ENCODE results near the gene SIPA1L3.

The SIPA1L3 gene

DNA sequence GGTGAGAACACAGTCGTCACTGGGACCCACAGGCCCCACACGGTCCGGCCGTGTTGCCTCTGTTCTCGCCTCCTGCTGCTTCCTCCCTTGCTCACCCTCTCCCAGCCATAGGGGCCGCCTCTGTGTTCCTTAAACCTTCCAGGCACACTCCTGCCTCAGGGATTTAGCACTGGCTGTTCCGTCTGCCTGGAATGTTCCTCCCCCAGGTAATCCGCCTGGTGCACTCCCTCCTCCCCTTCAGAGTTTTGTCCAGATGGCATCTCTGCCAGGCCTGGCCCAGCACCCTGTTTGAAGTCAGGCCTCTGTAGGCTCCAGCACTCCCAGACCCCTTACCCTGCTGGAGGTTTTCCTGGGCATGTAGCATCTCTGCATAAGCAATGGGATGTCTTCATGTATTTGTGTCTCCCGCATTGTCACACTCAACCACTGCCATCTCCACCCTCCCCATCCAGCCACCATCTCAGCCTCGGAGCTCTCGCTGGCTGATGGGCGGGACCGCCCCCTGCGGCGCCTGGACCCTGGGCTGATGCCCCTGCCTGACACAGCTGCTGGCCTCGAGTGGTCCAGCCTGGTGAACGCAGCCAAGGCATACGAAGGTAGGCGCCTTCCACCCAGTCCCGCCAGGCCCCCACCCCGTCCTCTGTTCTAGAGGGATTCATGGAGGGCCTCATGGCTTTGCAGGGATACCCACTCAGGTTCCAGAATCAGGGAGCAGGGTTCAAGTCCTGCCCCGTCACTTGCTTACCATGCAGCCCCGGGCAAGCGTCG, 291.1 kb downstream of the SIPA1L3 start:
- no peak for DNase-seq

DNA sequence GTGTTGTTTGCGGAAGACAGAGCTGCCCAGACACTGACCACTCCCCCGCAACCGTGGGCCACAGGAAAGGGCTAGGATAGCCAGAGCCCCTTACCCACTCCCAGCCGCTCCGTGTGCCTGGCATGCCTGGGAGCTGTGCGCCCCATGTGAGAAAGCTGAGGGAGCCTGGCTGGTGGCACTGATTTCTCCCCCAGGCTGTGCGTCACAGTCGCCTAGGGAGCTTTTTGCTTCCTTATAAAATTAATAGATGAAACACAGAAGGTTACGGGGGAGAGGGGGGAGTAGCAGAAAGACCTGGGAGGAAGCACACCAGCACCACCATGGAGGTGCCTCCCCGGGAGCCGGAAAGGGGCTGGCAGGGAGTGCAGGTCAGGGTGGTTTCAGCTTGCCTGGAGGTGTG, 292.3 kb downstream of the SIPA1L3 start:
- DNase-seq = no peak

DNA sequence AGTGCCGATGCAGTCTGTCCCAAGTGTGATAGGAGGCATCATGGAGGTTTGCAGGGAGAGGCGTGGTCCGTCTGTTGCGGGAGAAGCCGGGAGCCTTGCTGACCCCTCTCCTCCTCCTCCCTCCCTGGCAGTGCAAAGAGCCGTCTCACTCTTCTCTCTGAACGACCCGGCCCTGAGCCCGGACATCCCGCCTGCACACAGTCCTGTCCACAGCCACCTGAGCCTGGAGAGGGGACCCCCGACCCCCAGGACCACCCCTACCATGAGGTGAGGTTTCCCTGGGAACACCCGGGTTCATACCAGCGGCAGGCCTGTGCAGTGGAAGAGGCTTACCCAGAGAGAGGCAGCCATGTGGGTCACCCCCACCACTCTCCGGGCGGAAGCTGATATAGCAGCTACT, 294.7 kb downstream of the SIPA1L3 start:
- no peak for DNase-seq

GRCh38 chr19:38202504-38202903, 295.5 kb downstream of the SIPA1L3 start:
- DNase-seq = no peak

DNA sequence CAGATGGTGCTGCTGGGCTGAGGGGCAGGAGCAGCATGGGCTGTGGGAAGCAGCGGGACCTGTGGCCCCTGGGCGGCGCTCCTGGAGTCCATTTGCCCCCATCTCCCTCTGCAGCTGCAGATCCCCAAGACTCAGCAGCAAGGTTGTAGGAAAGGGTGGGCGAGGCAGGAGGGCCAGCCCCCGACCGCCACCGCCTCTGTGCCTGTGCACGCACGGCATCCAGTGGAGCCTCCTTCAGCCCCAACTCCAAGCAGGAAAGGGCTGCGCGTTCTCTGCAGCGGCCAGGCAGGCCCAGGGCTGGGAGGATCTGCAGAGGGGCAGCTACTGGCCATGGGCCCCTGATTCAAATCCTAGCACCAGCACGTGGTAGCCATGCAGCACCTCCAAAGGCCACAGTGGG, 296.2 kb downstream of the SIPA1L3 start:
- DNase-seq = no peak

GRCh38 chr19:38204096-38204495, 297.1 kb downstream of the SIPA1L3 start:
- no peak for DNase-seq

DNA sequence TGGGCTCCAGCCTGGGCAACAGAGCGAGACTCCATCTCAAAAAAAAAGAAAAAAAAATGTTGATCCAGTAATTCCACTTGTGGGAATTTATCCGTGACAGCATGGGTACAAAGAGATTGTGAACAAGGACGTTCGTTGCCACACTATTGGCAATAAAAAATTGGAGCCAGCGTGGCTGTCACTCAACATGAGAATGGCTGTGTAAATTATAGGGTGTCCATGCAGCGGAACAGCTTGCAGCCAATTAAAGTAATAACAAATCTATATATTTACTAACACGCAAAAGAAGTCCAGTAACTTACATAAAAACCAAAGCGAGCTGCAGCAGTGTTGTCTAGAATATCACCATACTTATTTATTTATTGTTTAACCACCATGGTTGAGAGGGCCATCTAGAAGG, 297.7 kb downstream of the SIPA1L3 start:
- no peak for DNase-seq

DNA sequence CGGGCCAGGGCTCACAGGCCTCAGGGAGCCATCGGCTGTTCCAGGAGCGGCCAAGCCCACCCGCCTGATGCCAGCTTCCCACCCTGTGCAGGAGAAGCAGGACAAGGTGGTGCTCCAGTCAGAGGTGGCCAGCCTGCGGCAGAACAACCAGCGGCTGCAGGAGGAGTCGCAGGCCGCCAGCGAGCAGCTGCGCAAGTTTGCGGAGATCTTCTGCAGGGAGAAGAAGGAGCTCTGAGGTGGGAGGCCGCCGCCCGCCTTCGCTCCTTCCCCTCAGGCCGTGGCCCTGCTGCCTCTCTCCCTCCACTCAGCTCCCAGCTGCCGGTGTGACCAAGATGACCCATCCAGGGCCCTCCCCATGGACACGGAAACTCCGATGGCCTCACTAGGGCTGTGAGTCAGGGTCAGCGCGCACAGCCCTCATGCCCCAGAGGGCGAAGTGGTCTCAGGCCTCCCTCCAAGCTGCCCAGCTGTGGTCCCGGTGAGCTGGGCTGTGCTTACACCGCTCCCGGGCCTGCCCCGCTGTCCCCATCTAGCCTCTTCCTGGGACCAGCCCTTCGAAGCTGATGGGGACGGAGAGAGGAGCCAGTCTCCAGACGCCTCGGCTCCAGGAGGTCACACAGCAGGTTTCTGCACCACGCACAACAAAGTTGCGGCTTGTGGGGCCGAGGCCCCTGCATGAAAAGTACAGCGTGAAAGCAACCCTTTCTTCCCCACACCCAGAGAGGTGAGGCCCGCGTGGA, 299.2 kb downstream of the SIPA1L3 start:
- DNase-seq = no peak

DNA sequence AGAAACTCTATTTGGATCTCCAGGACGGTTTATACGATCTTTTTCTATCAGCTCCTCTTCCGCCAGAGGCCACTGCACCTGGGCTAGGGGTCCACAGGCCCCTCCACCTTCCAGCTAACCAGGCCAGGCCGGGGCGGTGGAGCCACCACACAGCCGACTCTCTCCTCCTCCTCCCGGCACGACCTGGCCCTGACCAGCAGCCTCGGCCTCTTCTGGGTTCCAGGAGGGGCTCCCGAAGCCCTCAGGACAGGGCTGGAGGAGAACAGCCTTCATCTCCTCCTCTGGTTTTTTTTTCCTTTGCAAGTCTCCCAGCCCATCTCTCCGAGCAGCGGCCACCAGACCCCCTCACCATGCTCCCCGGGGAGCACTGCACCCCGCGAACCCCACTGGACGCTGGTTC, 299.9 kb downstream of the SIPA1L3 start:
- no peak for DNase-seq

DNA sequence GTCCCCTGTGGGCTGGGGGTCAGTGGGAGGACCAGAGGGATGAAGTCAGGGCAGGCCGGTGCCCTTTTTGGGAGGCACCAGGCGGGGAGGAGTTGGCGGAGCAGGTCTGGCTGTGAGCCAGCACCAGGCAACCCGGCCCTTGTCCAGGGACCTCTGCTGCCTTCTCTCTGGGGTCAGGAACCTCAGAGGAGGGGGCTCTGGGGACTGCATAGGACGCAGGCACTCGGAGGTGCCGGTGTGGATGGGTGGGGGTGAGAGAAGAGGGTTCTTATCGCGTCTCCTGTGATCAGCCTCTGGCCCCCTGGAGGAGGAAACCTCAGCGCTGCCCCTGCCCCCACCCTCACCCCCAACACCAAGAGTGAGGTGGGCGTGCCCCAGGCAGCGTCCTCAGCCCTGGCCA, 300.5 kb downstream of the SIPA1L3 start:
- DNase-seq = no peak

DNA sequence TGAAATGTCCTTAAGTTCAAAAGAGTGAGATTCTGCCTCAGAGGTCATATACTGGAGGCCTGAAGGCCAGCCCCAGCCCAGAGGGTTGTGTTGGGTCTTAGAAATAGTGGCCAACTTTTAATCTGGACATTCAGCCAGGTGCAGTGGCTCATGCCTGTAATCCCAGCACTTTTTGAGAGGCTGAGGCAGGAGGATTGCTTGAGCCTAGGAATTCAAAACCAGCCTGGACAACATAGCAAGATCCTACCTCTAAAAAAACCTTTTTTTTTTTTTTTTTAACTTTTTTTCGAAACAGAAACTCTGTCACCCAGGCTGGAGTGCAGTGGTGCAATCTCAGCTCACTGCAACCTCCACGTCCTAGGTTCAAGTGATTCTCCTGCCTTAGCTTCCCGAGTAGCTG, 301.6 kb downstream of the SIPA1L3 start:
- no peak for DNase-seq

DNA sequence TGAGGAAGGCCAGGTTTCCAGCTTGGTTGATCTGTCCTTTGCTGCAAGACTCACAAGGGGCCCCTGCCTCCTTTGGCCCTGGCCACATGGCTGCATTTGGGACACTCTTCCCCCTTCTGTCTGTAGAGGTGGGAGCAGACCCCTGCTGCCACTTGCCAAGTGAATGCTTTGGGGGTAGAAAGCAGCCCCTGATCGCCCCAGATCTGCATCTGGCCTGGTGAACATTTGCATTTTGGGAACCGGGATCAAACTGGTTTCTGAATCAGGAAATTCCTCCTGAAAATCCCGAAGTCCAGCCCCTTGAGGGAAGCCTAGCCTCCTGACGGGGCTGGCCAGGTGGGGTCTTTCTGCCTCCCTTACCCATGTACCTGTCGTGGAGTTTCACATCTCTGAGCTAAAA, 302.1 kb downstream of the SIPA1L3 start:
- no peak for DNase-seq

DNA sequence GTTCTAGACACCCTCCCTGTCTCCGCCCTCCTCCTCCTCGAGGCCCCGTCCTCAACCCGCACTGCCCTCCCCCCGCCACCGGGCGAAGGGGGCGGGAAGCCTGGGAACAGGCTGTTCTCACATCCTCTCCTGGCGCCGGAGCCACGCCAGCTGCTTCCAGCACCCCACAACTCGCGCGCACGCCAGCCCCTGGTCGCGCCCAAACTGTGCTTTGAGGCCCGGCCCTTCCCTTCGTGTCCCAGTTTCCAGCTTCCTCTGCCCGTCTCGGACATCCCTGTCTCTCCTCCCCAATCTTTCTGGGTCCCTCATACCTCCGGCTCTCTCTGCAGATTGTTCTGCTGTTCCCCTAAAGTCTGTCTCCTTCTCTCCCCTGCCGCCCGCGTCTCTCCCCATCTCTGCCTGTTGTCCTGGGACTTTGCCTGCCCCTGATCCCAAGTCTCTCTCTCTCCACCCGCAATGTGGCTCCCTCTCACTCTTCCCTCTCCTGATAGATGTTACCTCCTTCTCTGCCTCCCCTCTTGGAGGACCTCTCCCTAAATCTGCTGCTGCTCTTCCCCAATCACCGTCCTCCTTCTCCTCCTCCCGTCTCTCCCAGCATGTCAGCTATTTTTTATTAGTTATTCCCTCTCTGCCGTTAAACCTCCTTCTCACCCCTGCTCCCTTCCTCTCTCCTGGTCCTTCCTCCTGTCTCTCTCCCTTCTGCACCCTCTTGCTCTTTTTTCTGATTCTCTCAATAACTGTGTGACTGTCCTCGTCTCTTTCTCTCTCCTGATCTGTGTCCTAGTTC, 302.9 kb downstream of the SIPA1L3 start:
- DNase-seq = no peak

DNA sequence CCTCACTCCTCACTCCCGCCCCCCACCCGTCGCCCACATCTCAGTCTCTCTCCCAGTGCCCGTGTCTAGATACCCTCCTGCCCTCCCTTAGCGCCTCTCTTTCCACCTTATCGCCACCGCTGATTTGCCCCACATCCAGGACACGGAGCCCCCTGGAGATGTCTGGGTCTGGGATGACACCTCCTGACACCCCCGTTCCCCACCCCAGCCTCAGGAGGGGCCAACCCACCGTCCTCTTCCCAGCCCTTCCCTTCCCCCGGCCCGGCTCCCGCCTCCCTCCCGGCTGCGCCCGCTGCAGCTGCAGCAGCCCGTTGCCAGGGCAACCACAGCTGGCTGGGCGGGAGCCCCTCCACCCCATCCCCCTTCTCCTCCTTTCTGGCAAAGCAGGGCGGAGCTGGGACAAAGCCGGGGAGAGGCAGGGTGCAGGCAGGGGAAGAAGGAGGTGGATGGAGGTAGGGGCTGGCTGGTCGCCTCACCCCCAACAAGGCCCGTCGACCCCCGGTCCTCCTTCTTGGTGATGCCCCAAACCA, 303.5 kb downstream of the SIPA1L3 start:
- no peak for DNase-seq

DNA sequence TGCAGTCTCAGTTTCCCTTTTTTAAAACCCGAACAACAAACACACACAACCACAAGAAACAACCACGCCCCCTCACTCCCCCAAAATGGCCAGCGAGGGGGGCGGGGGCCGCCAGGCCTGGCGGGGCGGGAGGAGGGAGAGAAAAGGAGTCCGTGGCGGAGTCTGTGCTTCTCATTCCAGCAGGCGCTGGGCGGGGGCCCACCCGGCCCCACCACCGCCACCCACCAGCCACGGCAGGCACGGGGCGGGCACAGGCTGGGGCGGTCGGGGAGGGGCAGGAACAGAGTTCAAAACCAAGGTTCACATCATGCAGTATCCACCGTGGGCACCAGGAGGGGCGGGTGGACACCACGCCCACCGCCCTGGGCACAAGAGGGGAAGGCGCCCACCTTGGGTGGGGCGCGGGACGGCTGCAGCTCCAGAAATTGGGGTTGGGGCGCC, 304.2 kb downstream of the SIPA1L3 start:
- DNase-seq = no peak

- no peak for DNase-seq
These were observed 304.8 kb downstream of the SIPA1L3 start for GRCh38 chr19:38211766-38212165.

DNA sequence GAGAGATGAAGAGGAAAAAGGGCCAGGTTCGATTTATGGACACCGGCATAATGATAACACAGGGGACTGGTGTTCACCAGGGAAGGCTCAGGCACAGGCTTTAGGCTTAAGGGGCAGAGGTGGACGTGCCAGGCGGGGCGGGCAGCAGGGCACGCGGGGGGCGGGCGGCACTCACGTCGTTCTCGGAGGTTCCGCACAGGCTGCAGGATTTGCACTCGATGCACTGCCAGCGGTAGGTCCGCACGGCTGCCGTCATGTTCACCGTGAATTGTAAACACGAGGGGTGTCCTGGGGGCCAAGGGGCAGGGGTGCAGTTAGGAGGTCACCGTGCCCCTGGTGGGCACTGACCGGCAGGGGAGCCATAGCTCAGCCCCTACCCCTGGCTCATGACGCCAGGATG, 306.5 kb downstream of the SIPA1L3 start:
- no peak for DNase-seq

DNA sequence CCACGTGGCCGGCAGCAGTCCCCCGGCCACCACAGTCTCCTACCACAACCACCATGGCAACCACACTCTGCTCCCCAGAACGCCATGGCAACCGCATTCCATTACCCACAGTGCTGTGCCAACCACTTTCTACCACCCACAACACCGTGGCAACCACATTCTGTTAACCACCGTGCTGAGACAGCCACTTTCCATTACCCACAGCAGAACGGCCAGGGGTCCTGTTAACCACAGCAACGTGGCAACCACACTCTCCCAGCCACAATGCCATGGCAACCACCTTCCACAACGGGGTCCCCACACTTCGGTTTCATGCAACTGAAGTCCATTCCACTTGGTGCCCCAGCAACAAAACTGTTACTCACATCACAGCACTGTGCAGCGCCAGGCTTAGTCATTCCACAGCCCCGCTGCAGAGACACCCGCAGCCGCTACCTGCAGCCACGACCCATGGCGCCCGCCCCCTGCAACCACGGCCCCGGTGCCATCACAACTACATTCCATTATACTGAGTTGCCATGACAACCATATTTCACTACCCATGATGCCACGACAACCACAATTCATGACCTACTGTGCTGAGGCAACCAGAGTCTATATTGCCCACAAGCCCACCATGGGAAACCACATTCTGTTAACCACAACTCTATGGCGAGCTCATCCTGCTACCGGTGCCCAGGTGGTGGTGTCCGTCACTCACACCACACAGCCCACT, 307.1 kb downstream of the SIPA1L3 start:
- DNase-seq = no peak

GRCh38 chr19:38216785-38217641, 310.0 kb downstream of the SIPA1L3 start:
- no peak for DNase-seq

DNA sequence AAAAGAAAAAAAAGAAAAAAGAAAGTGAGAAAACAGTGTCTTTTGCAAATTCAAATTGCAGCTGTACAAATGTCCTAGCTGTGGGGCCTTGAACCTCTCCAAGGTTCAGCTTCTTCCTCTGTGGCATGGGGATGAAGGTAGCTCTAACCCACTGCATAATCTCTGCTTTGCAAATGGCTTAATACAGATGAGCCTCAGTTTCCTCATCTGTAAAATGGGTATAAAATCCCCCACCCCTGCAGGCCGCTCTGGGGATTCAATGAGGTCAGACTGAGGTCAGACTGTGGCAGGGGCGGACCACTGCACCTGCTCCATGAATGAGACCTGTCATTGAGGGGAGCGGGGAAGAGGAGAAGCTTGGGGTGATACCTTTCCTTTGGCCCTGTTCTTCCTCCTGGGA, 311.2 kb downstream of the SIPA1L3 start:
- DNase-seq = no peak

DNA sequence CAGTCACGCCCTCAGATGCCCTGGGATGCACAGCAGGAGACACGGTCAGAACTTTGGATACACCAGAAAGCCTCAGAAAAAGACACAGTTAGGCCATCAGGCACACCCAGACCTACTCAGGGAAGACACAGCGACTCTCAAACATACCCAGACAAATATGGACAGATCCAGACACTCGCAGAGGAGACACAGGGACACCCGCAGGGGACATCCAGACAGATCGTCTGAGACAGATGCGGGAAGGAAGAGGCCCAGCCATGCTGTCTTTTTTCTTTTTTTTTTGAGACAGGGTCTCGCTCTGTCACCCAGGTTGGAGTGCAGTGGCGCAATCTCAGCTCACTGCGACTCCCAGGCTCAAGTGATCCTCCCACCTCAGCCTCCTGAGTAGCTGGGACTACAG, 312.2 kb downstream of the SIPA1L3 start:
- no peak for DNase-seq

DNA sequence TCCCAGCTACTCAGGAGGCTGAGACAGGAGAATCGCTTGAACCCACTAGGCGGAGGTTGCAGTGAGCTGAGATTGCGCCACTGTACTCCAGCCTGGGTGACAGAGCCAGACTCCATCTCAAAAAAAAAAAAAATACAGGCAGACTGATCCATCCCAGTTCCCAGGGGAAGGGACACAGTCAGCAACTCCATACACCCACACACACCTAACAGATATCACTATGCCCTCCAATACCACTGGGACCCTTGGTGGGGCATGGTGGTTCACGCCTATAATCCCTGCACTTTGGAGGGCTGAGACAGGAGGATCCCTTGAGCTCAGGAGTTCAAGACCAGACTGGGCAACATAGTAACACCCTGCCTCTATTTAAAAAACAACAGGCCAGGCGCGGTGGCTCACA, 314.4 kb downstream of the SIPA1L3 start:
- no peak for DNase-seq
